H9 (cell line): ENCODE data around the gene MTX3. TPM values are rescaled to one million over a fixed set of nuclear protein-coding genes. Genes with fewer than 3 reads are reported as not detected.

Source experiments
- DNase-seq: peaks from one replicate; pipeline ENCODE4 v3.0.0-alpha.2; 2017
- H2AFZ ChIP-seq: one replicate; pipeline ENCODE4 v1.6.1; 2013; ENCODE audit warnings: mild to moderate bottlenecking, low read length, control low read depth, moderate library complexity
- H2AK5ac ChIP-seq: 2 replicates; pipeline ENCODE4 v1.6.1; 2013; ENCODE audit warnings: low read length, control low read depth, mixed read lengths; ENCODE audit not compliant: insufficient read length
- H2BK120ac ChIP-seq: one replicate; pipeline ENCODE4 v1.6.1; 2013; ENCODE audit warnings: low read depth, mild to moderate bottlenecking, low read length, control low read depth, inconsistent platforms; ENCODE audit not compliant: poor library complexity, severe bottlenecking
- H2BK12ac ChIP-seq: 2 replicates; pipeline ENCODE4 v1.6.1; 2013; ENCODE audit warnings: low read length, control low read depth, mixed read lengths, low read depth; ENCODE audit not compliant: insufficient read length
- H2BK15ac ChIP-seq: 2 replicates; pipeline ENCODE4 v1.6.1; 2013; ENCODE audit warnings: low read depth, low read length, control low read depth
- H2BK20ac ChIP-seq: one replicate; pipeline ENCODE4 v1.6.1; 2013; ENCODE audit warnings: low read depth, mild to moderate bottlenecking, low read length, control low read depth, inconsistent platforms; ENCODE audit not compliant: poor library complexity, severe bottlenecking
- H2BK5ac ChIP-seq: 2 replicates; pipeline ENCODE4 v1.6.1; 2013; ENCODE audit warnings: low read length, control low read depth, mixed read lengths; ENCODE audit not compliant: insufficient read length
- H3K14ac ChIP-seq: 2 replicates; pipeline ENCODE4 v1.6.1; 2013; ENCODE audit warnings: low read length, control low read depth; ENCODE audit not compliant: insufficient read depth
- H3K18ac ChIP-seq: 2 replicates; pipeline ENCODE4 v1.6.1; 2013; ENCODE audit warnings: low read depth, mild to moderate bottlenecking, mixed read lengths, low read length, control low read depth; ENCODE audit not compliant: insufficient read length
- H3K23ac ChIP-seq: 2 replicates; pipeline ENCODE4 v1.6.1; 2013; ENCODE audit warnings: low read length, control low read depth, mixed read lengths, low read depth; ENCODE audit not compliant: insufficient read length
- H3K23me2 ChIP-seq: 2 replicates; pipeline ENCODE4 v1.6.1; 2013; ENCODE audit warnings: low read depth, mild to moderate bottlenecking, mixed read lengths, low read length, control low read depth; ENCODE audit not compliant: insufficient read length, poor library complexity, severe bottlenecking
- H3K27ac ChIP-seq: 2 replicates; pipeline ENCODE4 v1.5.1; 2013; ENCODE audit warnings: low read length, control low read depth, mixed read lengths, low read depth; ENCODE audit not compliant: insufficient read length
- H3K27me3 ChIP-seq: 2 replicates; pipeline ENCODE4 v1.6.1; 2013; ENCODE audit warnings: low read length, control low read depth, inconsistent platforms; ENCODE audit not compliant: insufficient read depth
- H3K4ac ChIP-seq: 2 replicates; pipeline ENCODE4 v1.6.1; 2013; ENCODE audit warnings: low read depth, mild to moderate bottlenecking, control low read depth, inconsistent platforms, low read length, moderate library complexity
- H3K4me1 ChIP-seq: 2 replicates; pipeline ENCODE4 v1.6.1; 2013; ENCODE audit warnings: low read length, control low read depth, inconsistent platforms; ENCODE audit not compliant: insufficient read depth
- H3K4me2 ChIP-seq: 2 replicates; pipeline ENCODE4 v1.6.1; 2013; ENCODE audit warnings: low read length, control low read depth, mixed read lengths; ENCODE audit not compliant: insufficient read length, insufficient read depth
- H3K56ac ChIP-seq: 2 replicates; pipeline ENCODE4 v1.6.1; 2013; ENCODE audit warnings: low read depth, mild to moderate bottlenecking, mixed read lengths, low read length, control low read depth; ENCODE audit not compliant: insufficient read length
- H3K79me1 ChIP-seq: 2 replicates; pipeline ENCODE4 v1.6.1; 2013; ENCODE audit warnings: low read depth, mild to moderate bottlenecking, moderate library complexity, low read length, control low read depth, inconsistent platforms; ENCODE audit not compliant: insufficient read depth, poor library complexity, severe bottlenecking
- H3K79me2 ChIP-seq: 2 replicates; pipeline ENCODE4 v1.6.1; 2013; ENCODE audit warnings: low read length, control low read depth, inconsistent platforms; ENCODE audit not compliant: insufficient read depth
- H3K9ac ChIP-seq: 2 replicates; pipeline ENCODE4 v1.6.1; 2013; ENCODE audit warnings: low read length, control low read depth, mixed read lengths; ENCODE audit not compliant: insufficient read length; ENCODE audit errors: extremely low read depth
- H3K9me3 ChIP-seq: one replicate; pipeline ENCODE4 v1.6.1; 2013; ENCODE audit warnings: low read depth, low read length, inconsistent platforms; ENCODE audit not compliant: control insufficient read depth
- H3T11ph ChIP-seq: one replicate; pipeline ENCODE4 v1.6.1; 2013; ENCODE audit warnings: mild to moderate bottlenecking, low read length, control low read depth, inconsistent platforms
- H4K20me1 ChIP-seq: one replicate; pipeline ENCODE4 v1.6.1; 2013; ENCODE audit not compliant: control insufficient read depth, insufficient read length, insufficient read depth
- H4K5ac ChIP-seq: 2 replicates; pipeline ENCODE4 v1.6.1; 2013; ENCODE audit warnings: low read depth, mild to moderate bottlenecking, mixed read lengths, low read length, control low read depth; ENCODE audit not compliant: insufficient read length
- H4K8ac ChIP-seq: replicated peaks from 2 replicates; pipeline ENCODE4 v1.6.1; 2013; ENCODE audit warnings: low read length, control low read depth, mixed read lengths, low read depth; ENCODE audit not compliant: insufficient read length
- H4K91ac ChIP-seq: 2 replicates; pipeline ENCODE4 v1.6.1; 2013; ENCODE audit warnings: low read depth, mild to moderate bottlenecking, moderate library complexity, mixed read lengths, low read length, control low read depth; ENCODE audit not compliant: insufficient read length
- H3K27ac Mint-ChIP-seq, 3 experiments: 2 replicates in 2 of 3; 3 replicates in 1 of 3; pipeline ENCODE4 v1.8.0; 2020 to 2021; ENCODE audit warnings: mixed read lengths in 3 of 3, mild to moderate bottlenecking in 1 of 3, moderate library complexity in 1 of 3
- H3K27me3 Mint-ChIP-seq: 2 replicates; pipeline ENCODE4 v1.8.0; 2021; ENCODE audit warnings: low read depth, mild to moderate bottlenecking, moderate library complexity, mixed read lengths
- H3K36me3 Mint-ChIP-seq, 3 experiments: 2 replicates in 2 of 3; 3 replicates in 1 of 3; pipeline ENCODE4 v1.8.0; 2020 to 2021; ENCODE audit warnings: low read depth in 3 of 3, mixed read lengths in 3 of 3; ENCODE audit not compliant: insufficient read depth in 1 of 3
- H3K4me1 Mint-ChIP-seq, 2 experiments: 2 replicates each; pipeline ENCODE4 v1.8.0; 2020; ENCODE audit warnings: mixed read lengths in 2 of 2
- H3K4me3 Mint-ChIP-seq, 2 experiments: 2 replicates in 1 of 2; 3 replicates in 1 of 2; pipeline ENCODE4 v1.8.0; 2020 to 2021; ENCODE audit warnings: mild to moderate bottlenecking in 2 of 2, mixed read lengths in 2 of 2, moderate library complexity in 1 of 2
- H3K9me3 Mint-ChIP-seq, 2 experiments: 2 replicates in 1 of 2; 3 replicates in 1 of 2; pipeline ENCODE4 v1.8.0; 2020; ENCODE audit warnings: mild to moderate bottlenecking in 2 of 2, mixed read lengths in 2 of 2, moderate library complexity in 1 of 2
- WGBS: extraction: QIAGEN DNeasy Blood & Tissue Kit; methylation state at CpG from one replicate; pipeline ENCODE4 v1.1.7; 2013; ENCODE audit warnings: missing lambda C conversion rate, low lambda C conversion rate, mixed read lengths; ENCODE audit not compliant: insufficient read length; ENCODE audit errors: extremely low coverage; 5-methylcytosine and 5-hydroxymethylcytosine counted together
- total RNA-seq: library from RNA; stranded (reverse); gene quantifications from 2 replicates; pipeline ENCODE4 v1.2.1, GENCODE V29; 2021
- TF ChIP-seq, protein P1 (sequence below): fragments of 200-600 bp; sonication (generic); conservative IDR thresholded peaks from 3 replicates; pipeline ENCODE4 v1.8.0; 2021; ENCODE audit warnings: antibody characterized with exemption, mild to moderate bottlenecking

Gene MTX3
- total RNA-seq, 1 experiment from 2014 or later: 24.1 TPM

- no peak overlapping the region for H3K4ac ChIP-seq
- no peak overlapping the region for H2BK120ac ChIP-seq
- TF ChIP-seq, protein P1, sequence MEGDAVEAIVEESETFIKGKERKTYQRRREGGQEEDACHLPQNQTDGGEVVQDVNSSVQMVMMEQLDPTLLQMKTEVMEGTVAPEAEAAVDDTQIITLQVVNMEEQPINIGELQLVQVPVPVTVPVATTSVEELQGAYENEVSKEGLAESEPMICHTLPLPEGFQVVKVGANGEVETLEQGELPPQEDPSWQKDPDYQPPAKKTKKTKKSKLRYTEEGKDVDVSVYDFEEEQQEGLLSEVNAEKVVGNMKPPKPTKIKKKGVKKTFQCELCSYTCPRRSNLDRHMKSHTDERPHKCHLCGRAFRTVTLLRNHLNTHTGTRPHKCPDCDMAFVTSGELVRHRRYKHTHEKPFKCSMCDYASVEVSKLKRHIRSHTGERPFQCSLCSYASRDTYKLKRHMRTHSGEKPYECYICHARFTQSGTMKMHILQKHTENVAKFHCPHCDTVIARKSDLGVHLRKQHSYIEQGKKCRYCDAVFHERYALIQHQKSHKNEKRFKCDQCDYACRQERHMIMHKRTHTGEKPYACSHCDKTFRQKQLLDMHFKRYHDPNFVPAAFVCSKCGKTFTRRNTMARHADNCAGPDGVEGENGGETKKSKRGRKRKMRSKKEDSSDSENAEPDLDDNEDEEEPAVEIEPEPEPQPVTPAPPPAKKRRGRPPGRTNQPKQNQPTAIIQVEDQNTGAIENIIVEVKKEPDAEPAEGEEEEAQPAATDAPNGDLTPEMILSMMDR: no peak
- H3K27me3 ChIP-seq: no peaks in the 10 kb centered on the region
- H3K4me1 ChIP-seq: no peaks in the 10 kb centered on the region
- H2AFZ ChIP-seq: no peak overlapping the region
- no peak overlapping the region for H2BK15ac ChIP-seq
- no peaks in the 10 kb centered on the region for H3K9me3 ChIP-seq
- H3K9ac ChIP-seq: no peak overlapping the region
- H2AK5ac ChIP-seq: no peak overlapping the region
- H3T11ph ChIP-seq: no peak overlapping the region
- no peak overlapping the region for H2BK20ac ChIP-seq
- peaks cover 2% of the 10 kb centered on the region; the same call in 1 of the 2 replicates for H3K27me3 Mint-ChIP-seq
- H3K9me3 Mint-ChIP-seq: no peaks in the 10 kb centered on the region
- no peaks in the 10 kb centered on the region for H4K20me1 ChIP-seq
- H4K8ac ChIP-seq: no peak overlapping the region
- no peak overlapping the region for H3K18ac ChIP-seq
- no peak overlapping the region for H3K14ac ChIP-seq
- DNase-seq: no peak
- peaks cover under 1 to 2% of the 10 kb centered on the region in 2 experiments for H3K4me1 Mint-ChIP-seq
- H3K79me1 ChIP-seq: no peaks in the 10 kb centered on the region
- no peaks in the 10 kb centered on the region for H3K79me2 ChIP-seq
- H3K36me3 Mint-ChIP-seq: no peaks in the 10 kb centered on the region
- H2BK5ac ChIP-seq: no peak overlapping the region
- no peak overlapping the region for H2BK12ac ChIP-seq
- no peaks in the 10 kb centered on the region for H3K23me2 ChIP-seq
- H3K4me3 Mint-ChIP-seq: no peak overlapping the region
- no peak overlapping the region for H3K56ac ChIP-seq
- H3K23ac ChIP-seq: no peak overlapping the region
- H3K27ac ChIP-seq: no peak overlapping the region
- H4K5ac ChIP-seq: no peak overlapping the region
- no peak overlapping the region for H3K27ac Mint-ChIP-seq
- H4K91ac ChIP-seq: no peak overlapping the region
- no peak overlapping the region for H3K4me2 ChIP-seq
- no CpG with 5 or more reads among the region's 4 CpGs for WGBS
Measured at GRCh38 chr5:79931866-79932265, 59.2 kb downstream of the MTX3 start.
